Smooth muscle cell (in vitro differentiated cells): Measurements from ENCODE around the gene KLK2. TPM values are rescaled to one million over a fixed set of nuclear protein-coding genes. Genes with fewer than 3 reads are reported as not detected.

Experiments
- DNase-seq: peaks from one replicate; lab custom pipeline; 2025; ENCODE audit not compliant: unreplicated experiment; lab: John Stamatoyannopoulos, UW
- H2AFZ ChIP-seq: fragments of 200-600 bp; sonication (generic); 2 replicates; pipeline ENCODE4 v1.6.0; 2016; ENCODE audit warnings: antibody characterized with exemption, low read depth, mild to moderate bottlenecking
- H3F3A ChIP-seq: fragments of 200-600 bp; sonication (generic); 2 replicates; pipeline ENCODE4 v1.6.0; 2017; ENCODE audit warnings: antibody characterized with exemption, low read depth
- H3K27ac ChIP-seq: fragments of 200-600 bp; sonication (generic); 2 replicates; pipeline ENCODE4 v1.5.1; 2016; ENCODE audit warnings: low read depth, mild to moderate bottlenecking
- H3K27me3 ChIP-seq: fragments of 200-600 bp; sonication (generic); 2 replicates; pipeline ENCODE4 v1.6.1; 2016; ENCODE audit warnings: low read depth, mild to moderate bottlenecking
- H3K36me3 ChIP-seq: fragments of 200-600 bp; sonication (generic); 2 replicates; pipeline ENCODE4 v1.5.1; 2016; ENCODE audit warnings: low read depth
- H3K4me1 ChIP-seq: fragments of 200-600 bp; sonication (generic); 2 replicates; pipeline ENCODE4 v1.5.1; 2016; ENCODE audit warnings: low read depth
- H3K4me2 ChIP-seq: fragments of 200-600 bp; sonication (generic); 2 replicates; pipeline ENCODE4 v1.6.0; 2016; ENCODE audit warnings: mild to moderate bottlenecking
- H3K4me3 ChIP-seq: fragments of 200-600 bp; sonication (generic); 2 replicates; pipeline ENCODE4 v1.5.1; 2016; ENCODE audit warnings: mild to moderate bottlenecking
- H3K79me2 ChIP-seq: fragments of 200-600 bp; sonication (generic); 2 replicates; pipeline ENCODE4 v1.6.0; 2016; ENCODE audit warnings: low read depth, mild to moderate bottlenecking
- H3K9ac ChIP-seq: fragments of 200-600 bp; sonication (generic); 2 replicates; pipeline ENCODE4 v1.6.0; 2016; ENCODE audit warnings: low read depth
- H3K9me3 ChIP-seq: fragments of 200-600 bp; sonication (generic); replicated peaks from 2 replicates; pipeline ENCODE4 v1.5.1; 2016; ENCODE audit warnings: low read depth
- H4K20me1 ChIP-seq: fragments of 200-600 bp; sonication (generic); 2 replicates; pipeline ENCODE4 v1.6.0; 2016; ENCODE audit warnings: low read depth
- WGBS: methylation state at CpG from one replicate; pipeline ENCODE4 v1.1.7; 2016; ENCODE audit warnings: low lambda C conversion rate; 5-methylcytosine and 5-hydroxymethylcytosine counted together
- polyA plus RNA-seq: library from polyadenylated mRNA; unstranded; fragments of >200 nt; fragmentation: Nextera tagmentation; extraction: Ambion mirVana; gene quantifications from 2 replicates; pipeline ENCODE4 v1.2.1, GENCODE V29; 2016
- total RNA-seq: library from RNA; depleted of rRNA; stranded (reverse); fragments of >200 nt; gene quantifications from 2 replicates; pipeline ENCODE4 v1.2.3, GENCODE V29; 2014
- TF ChIP-seq, protein P1 (sequence below): fragments of 200-600 bp; sonication (generic); IDR thresholded peaks from 2 replicates; pipeline ENCODE4 v1.5.1; 2017; ENCODE audit warnings: borderline replicate concordance, mild to moderate bottlenecking, antibody characterized with exemption; ENCODE audit not compliant: insufficient read depth, poor library complexity, severe bottlenecking

Gene KLK2
- total and polyA plus RNA-seq, 2 experiments from 2014 or later, result not detected

DNA sequence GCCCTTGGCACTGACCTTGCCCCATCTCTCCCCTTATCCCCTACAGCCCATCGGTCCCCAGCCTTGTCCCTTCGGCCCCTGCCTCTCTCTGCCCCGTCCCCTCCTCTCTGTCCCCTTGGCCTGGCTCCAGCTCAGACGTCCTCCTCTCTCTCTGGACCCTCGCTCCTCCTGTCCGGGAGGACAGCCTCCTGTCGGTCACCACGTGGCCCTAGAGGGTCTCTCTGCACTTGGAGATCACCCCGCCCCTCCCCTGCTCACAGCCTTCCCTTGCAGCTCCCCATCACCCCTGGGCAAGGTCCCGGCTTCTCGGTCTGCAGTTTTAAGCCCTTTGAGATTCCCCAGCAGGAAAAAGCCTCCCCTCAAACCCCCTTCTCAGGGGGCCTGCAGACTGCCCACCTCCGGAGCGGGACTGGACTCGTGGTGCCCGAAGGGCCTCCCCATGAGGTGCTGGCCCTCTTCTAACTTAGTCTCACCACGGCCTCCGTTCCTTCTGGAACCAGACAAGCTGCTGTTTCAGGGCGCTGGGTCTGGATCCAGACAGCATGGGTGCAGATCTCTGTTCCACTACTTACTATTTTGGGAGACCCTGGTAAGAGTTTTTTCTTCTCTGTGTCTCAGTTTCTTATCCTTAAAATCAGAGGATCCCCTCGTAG, 36.6 kb upstream of the KLK2 start:
- TF ChIP-seq, protein P1, sequence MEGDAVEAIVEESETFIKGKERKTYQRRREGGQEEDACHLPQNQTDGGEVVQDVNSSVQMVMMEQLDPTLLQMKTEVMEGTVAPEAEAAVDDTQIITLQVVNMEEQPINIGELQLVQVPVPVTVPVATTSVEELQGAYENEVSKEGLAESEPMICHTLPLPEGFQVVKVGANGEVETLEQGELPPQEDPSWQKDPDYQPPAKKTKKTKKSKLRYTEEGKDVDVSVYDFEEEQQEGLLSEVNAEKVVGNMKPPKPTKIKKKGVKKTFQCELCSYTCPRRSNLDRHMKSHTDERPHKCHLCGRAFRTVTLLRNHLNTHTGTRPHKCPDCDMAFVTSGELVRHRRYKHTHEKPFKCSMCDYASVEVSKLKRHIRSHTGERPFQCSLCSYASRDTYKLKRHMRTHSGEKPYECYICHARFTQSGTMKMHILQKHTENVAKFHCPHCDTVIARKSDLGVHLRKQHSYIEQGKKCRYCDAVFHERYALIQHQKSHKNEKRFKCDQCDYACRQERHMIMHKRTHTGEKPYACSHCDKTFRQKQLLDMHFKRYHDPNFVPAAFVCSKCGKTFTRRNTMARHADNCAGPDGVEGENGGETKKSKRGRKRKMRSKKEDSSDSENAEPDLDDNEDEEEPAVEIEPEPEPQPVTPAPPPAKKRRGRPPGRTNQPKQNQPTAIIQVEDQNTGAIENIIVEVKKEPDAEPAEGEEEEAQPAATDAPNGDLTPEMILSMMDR, result no peak
- no peaks in the 10 kb centered on the region for H3K4me1 ChIP-seq
- H3K9ac ChIP-seq, result no peak overlapping the region
- no peaks in the 10 kb centered on the region for H3K36me3 ChIP-seq
- H3K79me2 ChIP-seq, result no peaks in the 10 kb centered on the region
- WGBS, result 77% methylated on average over 14 of the region's 19 CpGs
- DNase-seq, result no peak
- H3K4me2 ChIP-seq, result peak overlapping the region; percentile 93
- peaks cover 3% of the 10 kb centered on the region for H3K27me3 ChIP-seq
- no peak overlapping the region for H3K4me3 ChIP-seq
- no peak overlapping the region for H3K27ac ChIP-seq
- no peaks in the 10 kb centered on the region for H3F3A ChIP-seq
- no peak overlapping the region for H2AFZ ChIP-seq
- no peaks in the 10 kb centered on the region for H3K9me3 ChIP-seq
- no peaks in the 10 kb centered on the region for H4K20me1 ChIP-seq

GRCh38 chr19:50837300-50837699, 35.9 kb upstream of the KLK2 start:
- H2AFZ ChIP-seq, result no peak overlapping the region
- H3K4me1 ChIP-seq, result no peaks in the 10 kb centered on the region
- H3K4me2 ChIP-seq, result no peak overlapping the region
- 85% methylated on average over 10 of the region's 10 CpGs for WGBS
- no peak overlapping the region for H3K27ac ChIP-seq
- H4K20me1 ChIP-seq, result no peaks in the 10 kb centered on the region
- H3K79me2 ChIP-seq, result no peaks in the 10 kb centered on the region
- no peak for DNase-seq
- no peaks in the 10 kb centered on the region for H3K9me3 ChIP-seq
- H3K4me3 ChIP-seq, result no peak overlapping the region
- TF ChIP-seq, protein P1, result no peak
- no peak overlapping the region for H3K9ac ChIP-seq
- H3K36me3 ChIP-seq, result no peaks in the 10 kb centered on the region
- H3K27me3 ChIP-seq, result peaks cover 3% of the 10 kb centered on the region
- H3F3A ChIP-seq, result no peaks in the 10 kb centered on the region

GRCh38 chr19:50838239-50838638, 35.0 kb upstream of the KLK2 start:
- H2AFZ ChIP-seq, result no peak overlapping the region
- H3F3A ChIP-seq, result no peaks in the 10 kb centered on the region
- DNase-seq, result no peak
- H3K4me3 ChIP-seq, result no peak overlapping the region
- H3K4me2 ChIP-seq, result no peak overlapping the region
- no peak overlapping the region for H3K27ac ChIP-seq
- TF ChIP-seq, protein P1, result no peak
- H3K79me2 ChIP-seq, result no peaks in the 10 kb centered on the region
- no peak overlapping the region for H3K9ac ChIP-seq
- H3K36me3 ChIP-seq, result no peaks in the 10 kb centered on the region
- H3K4me1 ChIP-seq, result no peaks in the 10 kb centered on the region
- H4K20me1 ChIP-seq, result no peaks in the 10 kb centered on the region
- H3K9me3 ChIP-seq, result no peaks in the 10 kb centered on the region
- peaks cover 3% of the 10 kb centered on the region for H3K27me3 ChIP-seq
- WGBS, result 33% methylated on average over 6 of the region's 6 CpGs
